ENCODE results near the gene CHRNA7. TPM values are rescaled to one million over a fixed set of nuclear protein-coding genes. Genes with fewer than 3 reads are reported as not detected.
"Not testable (repeated sequence)": the region's sequence is repeated elsewhere in the genome, so short reads cannot be mapped to it uniquely, and the experiment has no call there.

Gene CHRNA7
- total and polyA plus RNA-seq, 10 of the 15 experiments (the other 5 are each of a cell fraction or from before 2014, with no cell fraction given) = 0.06 to 0.15 (median 0.12) TPM; not detected in 7

DNA sequence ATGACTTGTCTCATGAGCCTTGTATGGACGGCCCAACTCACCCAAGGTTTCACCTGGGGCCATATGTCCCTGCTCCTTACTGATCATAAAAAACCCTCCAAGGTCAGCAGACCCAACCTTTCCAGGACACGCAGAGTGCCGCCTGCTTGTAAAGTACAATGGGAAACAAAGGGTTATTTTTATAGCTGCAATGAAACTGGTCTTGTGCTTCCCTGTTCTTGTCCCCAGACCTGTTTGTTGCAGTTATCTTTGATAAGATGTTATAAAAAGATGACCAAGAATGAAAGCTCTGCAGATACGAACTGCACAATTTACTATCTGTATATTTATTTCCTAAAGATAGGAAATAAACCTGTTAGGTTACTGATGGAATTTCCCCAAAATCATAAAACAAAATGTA is 136.0 kb downstream of the CHRNA7 start:
- H3K4me2 ChIP-seq (ENCODE audit: control insufficient read depth, insufficient read depth); SMC1A ChIA-PET (ENCODE audit: uncharacterized antibody, unreplicated experiment): not testable (repeated sequence)

GRCh38 chr15:32167913-32168312 is 137.6 kb downstream of the CHRNA7 start:
- H3K79me2 ChIP-seq (ENCODE audit: control insufficient read depth, insufficient read depth, low read length); ATAC-seq; DNase-seq (ENCODE audit: low read depth, low spot score); H2AFZ ChIP-seq (ENCODE audit: control insufficient read depth, low read depth, low read length); RAD21 ChIA-PET (ENCODE audit: unreplicated experiment); H3K9ac ChIP-seq (ENCODE audit: control insufficient read depth, insufficient read depth, low read length); intact Hi-C loops (cut with micrococcal nuclease; ENCODE audit: unreplicated experiment); H4K20me1 ChIP-seq (ENCODE audit: control insufficient read depth, insufficient read depth); BruUV-seq (replicated peaks); H3K36me3 ChIP-seq (ENCODE audit: control insufficient read depth in 2 of 2, insufficient read depth in 2 of 2, low read length in 1 of 2); H3K27me3 ChIP-seq (replicated peaks in 1 of 2; ENCODE audit: control insufficient read depth in 2 of 2, insufficient read depth in 2 of 2, low read length in 1 of 2); H3K4me2 ChIP-seq (ENCODE audit: control insufficient read depth, insufficient read depth); SMC1A ChIA-PET (ENCODE audit: uncharacterized antibody, unreplicated experiment); CTCF ChIA-PET; H3K4me3 ChIP-seq; FAIRE-seq; in situ Hi-C loops (cut with MboI); H3K27ac ChIP-seq (ENCODE audit: control insufficient read depth, insufficient read depth); POLR2A ChIA-PET; H3K9me3 ChIP-seq (replicated peaks; ENCODE audit: control insufficient read depth, insufficient read depth, low read length); H3K4me1 ChIP-seq (ENCODE audit: control insufficient read depth, insufficient read depth, low read length): not testable (repeated sequence)
- WGBS (ENCODE audit: insufficient coverage, insufficient replicate concordance, low lambda C conversion rate, missing lambda C conversion rate) = 68% methylated on average over 5 of the region's 35 CpGs

More for the DNA sequence above, 136.0 kb downstream of the CHRNA7 start:
- in situ Hi-C loops (cut with MboI); DNase-seq (ENCODE audit: low read depth, low spot score); H3K27me3 ChIP-seq (replicated peaks in 1 of 2; ENCODE audit: control insufficient read depth in 2 of 2, insufficient read depth in 2 of 2, low read length in 1 of 2); H3K9me3 ChIP-seq (replicated peaks; ENCODE audit: control insufficient read depth, insufficient read depth, low read length); H4K20me1 ChIP-seq (ENCODE audit: control insufficient read depth, insufficient read depth); BruUV-seq (replicated peaks); POLR2A ChIA-PET; H3K27ac ChIP-seq (ENCODE audit: control insufficient read depth, insufficient read depth); H2AFZ ChIP-seq (ENCODE audit: control insufficient read depth, low read depth, low read length); FAIRE-seq; intact Hi-C loops (cut with micrococcal nuclease; ENCODE audit: unreplicated experiment); H3K9ac ChIP-seq (ENCODE audit: control insufficient read depth, insufficient read depth, low read length); RAD21 ChIA-PET (ENCODE audit: unreplicated experiment); H3K4me1 ChIP-seq (ENCODE audit: control insufficient read depth, insufficient read depth, low read length); H3K79me2 ChIP-seq (ENCODE audit: control insufficient read depth, insufficient read depth, low read length); H3K36me3 ChIP-seq (ENCODE audit: control insufficient read depth in 2 of 2, insufficient read depth in 2 of 2, low read length in 1 of 2); CTCF ChIA-PET; ATAC-seq; H3K4me3 ChIP-seq: not testable (repeated sequence)
- 51% methylated on average over 4 of the region's 4 CpGs for WGBS (ENCODE audit: insufficient coverage, insufficient replicate concordance, low lambda C conversion rate, missing lambda C conversion rate)

GRCh38 chr15:32180579-32180978 is 150.3 kb downstream of the CHRNA7 start:
- H3K36me3 ChIP-seq (ENCODE audit: control insufficient read depth in 2 of 2, insufficient read depth in 2 of 2, low read length in 1 of 2); H2AFZ ChIP-seq (ENCODE audit: control insufficient read depth, low read depth, low read length); H3K4me1 ChIP-seq (ENCODE audit: control insufficient read depth, insufficient read depth, low read length); H3K27ac ChIP-seq (ENCODE audit: control insufficient read depth, insufficient read depth); in situ Hi-C loops (cut with MboI); H3K79me2 ChIP-seq (ENCODE audit: control insufficient read depth, insufficient read depth, low read length); H3K27me3 ChIP-seq (replicated peaks in 1 of 2; ENCODE audit: control insufficient read depth in 2 of 2, insufficient read depth in 2 of 2, low read length in 1 of 2); H3K4me3 ChIP-seq; H3K4me2 ChIP-seq (ENCODE audit: control insufficient read depth, insufficient read depth); FAIRE-seq; BruUV-seq (replicated peaks); CTCF ChIA-PET; ATAC-seq; RAD21 ChIA-PET (ENCODE audit: unreplicated experiment); intact Hi-C loops (cut with micrococcal nuclease; ENCODE audit: unreplicated experiment); SMC1A ChIA-PET (ENCODE audit: uncharacterized antibody, unreplicated experiment); H3K9me3 ChIP-seq (replicated peaks; ENCODE audit: control insufficient read depth, insufficient read depth, low read length); DNase-seq (ENCODE audit: low read depth, low spot score); POLR2A ChIA-PET; H3K9ac ChIP-seq (ENCODE audit: control insufficient read depth, insufficient read depth, low read length); H4K20me1 ChIP-seq (ENCODE audit: control insufficient read depth, insufficient read depth): not testable (repeated sequence)
- no CpG with 5 or more reads among the region's 5 CpGs for WGBS (ENCODE audit: insufficient coverage, insufficient replicate concordance, low lambda C conversion rate, missing lambda C conversion rate)

DNA sequence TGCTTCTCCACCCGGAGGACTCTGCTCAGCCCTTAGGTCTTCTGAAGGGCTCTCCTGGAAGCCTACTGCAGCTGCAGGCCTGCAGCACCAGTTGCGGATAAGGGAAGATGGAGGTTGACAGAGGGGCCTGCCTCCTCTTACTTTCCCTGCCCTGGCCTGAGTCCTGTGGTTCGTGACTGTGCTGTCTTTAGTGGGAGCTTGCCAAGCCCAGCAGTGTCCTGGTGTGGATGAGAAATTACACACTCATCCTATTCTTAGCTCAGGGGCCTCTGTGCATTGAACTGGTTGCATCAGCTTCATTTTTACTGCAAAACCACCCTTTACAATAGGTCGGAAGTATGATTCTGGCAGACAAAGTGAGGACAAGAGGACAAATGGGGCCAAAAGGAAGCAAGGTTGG is 163.5 kb downstream of the CHRNA7 start:
- POLR2A ChIA-PET = not testable (repeated sequence)

More for the DNA sequence above, 163.5 kb downstream of the CHRNA7 start:
- H2AFZ ChIP-seq (ENCODE audit: control insufficient read depth, low read depth, low read length); H3K36me3 ChIP-seq (ENCODE audit: control insufficient read depth in 2 of 2, insufficient read depth in 2 of 2, low read length in 1 of 2); FAIRE-seq; H3K79me2 ChIP-seq (ENCODE audit: control insufficient read depth, insufficient read depth, low read length); CTCF ChIA-PET; H3K9ac ChIP-seq (ENCODE audit: control insufficient read depth, insufficient read depth, low read length); in situ Hi-C loops (cut with MboI); RAD21 ChIA-PET (ENCODE audit: unreplicated experiment); H3K4me2 ChIP-seq (ENCODE audit: control insufficient read depth, insufficient read depth); H3K4me1 ChIP-seq (ENCODE audit: control insufficient read depth, insufficient read depth, low read length); H3K27me3 ChIP-seq (replicated peaks in 1 of 2; ENCODE audit: control insufficient read depth in 2 of 2, insufficient read depth in 2 of 2, low read length in 1 of 2); BruUV-seq (replicated peaks); H4K20me1 ChIP-seq (ENCODE audit: control insufficient read depth, insufficient read depth); DNase-seq (ENCODE audit: low read depth, low spot score); H3K4me3 ChIP-seq; H3K9me3 ChIP-seq (replicated peaks; ENCODE audit: control insufficient read depth, insufficient read depth, low read length); ATAC-seq; H3K27ac ChIP-seq (ENCODE audit: control insufficient read depth, insufficient read depth); SMC1A ChIA-PET (ENCODE audit: uncharacterized antibody, unreplicated experiment); intact Hi-C loops (cut with micrococcal nuclease; ENCODE audit: unreplicated experiment): not testable (repeated sequence)
- WGBS (ENCODE audit: insufficient coverage, insufficient replicate concordance, low lambda C conversion rate, missing lambda C conversion rate) = no CpG with 5 or more reads among the region's 4 CpGs

Data from GM12878 (cell line).